Activated CD4-positive, alpha-beta memory T cell treated with anti-CD3 and anti-CD28 coated beads, Interleukin-2, amount 10 ng/mL, durations not matched to agents 7 days and 5 days (primary cell): Measurements from ENCODE around the gene CCDC102A. TPM values are rescaled to one million over a fixed set of nuclear protein-coding genes. Genes with fewer than 3 reads are reported as not detected.
A peak's percentile ranks its signal among the peaks of the same experiment; 100 is the strongest.

Experiments
- CTCF ChIA-PET: fragments of 350-600 bp; sonication (Branson Sonifier 250); formaldehyde crosslinking; loops from one replicate; lab custom pipeline; 2021; ENCODE audit warnings: antibody characterized with exemption, inconsistent platforms; lab: Charles Lee
- POLR2A ChIA-PET: fragments of 350-600 bp; sonication (Branson Sonifier 250); formaldehyde crosslinking; loops from one replicate; lab custom pipeline; 2021; ENCODE audit warnings: antibody characterized with exemption; lab: Charles Lee
- DNase-seq: peaks from one replicate; pipeline ENCODE4 v3.0.0-alpha.2; 2020
- H3K27ac Mint-ChIP-seq: one replicate; pipeline ENCODE4 v1.8.0; 2021; ENCODE audit warnings: mild to moderate bottlenecking, mixed read lengths
- H3K27me3 Mint-ChIP-seq: one replicate; pipeline ENCODE4 v1.8.0; 2021; ENCODE audit warnings: mixed read lengths
- H3K36me3 Mint-ChIP-seq: one replicate; pipeline ENCODE4 v1.8.0; 2021; ENCODE audit warnings: low read depth, mixed read lengths
- H3K4me1 Mint-ChIP-seq: one replicate; pipeline ENCODE4 v1.8.0; 2021; ENCODE audit warnings: mixed read lengths
- H3K4me3 Mint-ChIP-seq: one replicate; pipeline ENCODE4 v1.8.0; 2021; ENCODE audit warnings: mild to moderate bottlenecking, mixed read lengths
- H3K9me3 Mint-ChIP-seq: one replicate; pipeline ENCODE4 v1.8.0; 2021; ENCODE audit warnings: mixed read lengths
- total RNA-seq, 2 experiments: library from RNA; stranded (reverse); gene quantifications; one replicate each; pipeline ENCODE4 v1.2.3, GENCODE V29; 2021

Gene CCDC102A
- total RNA-seq, 2 experiments from 2014 or later = 9.1 to 9.7 TPM

DNA sequence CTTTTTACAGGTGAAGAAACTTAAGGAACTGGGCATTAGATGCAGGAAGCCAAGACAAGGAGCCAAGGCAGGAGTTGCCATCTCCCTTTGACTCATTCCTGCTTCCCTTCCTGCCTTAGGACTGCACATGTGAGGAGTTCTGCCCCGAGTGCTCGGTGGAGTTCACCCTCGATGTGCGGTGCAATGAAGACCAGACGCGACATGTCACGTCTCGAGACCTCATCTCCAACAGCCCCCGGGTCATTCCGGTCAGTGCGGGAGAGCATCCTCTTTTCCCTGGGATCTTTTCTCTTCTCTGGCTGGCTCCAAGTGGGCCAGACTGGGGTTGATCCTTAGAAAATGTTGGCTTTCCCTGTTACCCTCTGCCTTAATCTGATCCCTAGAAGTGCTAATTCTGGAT, 67.3 kb downstream of the CCDC102A start:
- DNase-seq = no peak
- no peak overlapping the region for H3K4me3 Mint-ChIP-seq
- no peak overlapping the region for H3K27ac Mint-ChIP-seq
- no peaks in the 10 kb centered on the region for H3K9me3 Mint-ChIP-seq
- H3K4me1 Mint-ChIP-seq = peaks cover 15% of the 10 kb centered on the region
- peaks cover 55% of the 10 kb centered on the region for H3K36me3 Mint-ChIP-seq
- no peaks in the 10 kb centered on the region for H3K27me3 Mint-ChIP-seq
- ChIA-PET CTCF (no interaction called here), POLR2A (interaction anchor here (1.0 kb wide), 1 partner anchor 21 kb away, joined by 6 read pairs; the partner anchor contains the start of gene COQ9)

DNA sequence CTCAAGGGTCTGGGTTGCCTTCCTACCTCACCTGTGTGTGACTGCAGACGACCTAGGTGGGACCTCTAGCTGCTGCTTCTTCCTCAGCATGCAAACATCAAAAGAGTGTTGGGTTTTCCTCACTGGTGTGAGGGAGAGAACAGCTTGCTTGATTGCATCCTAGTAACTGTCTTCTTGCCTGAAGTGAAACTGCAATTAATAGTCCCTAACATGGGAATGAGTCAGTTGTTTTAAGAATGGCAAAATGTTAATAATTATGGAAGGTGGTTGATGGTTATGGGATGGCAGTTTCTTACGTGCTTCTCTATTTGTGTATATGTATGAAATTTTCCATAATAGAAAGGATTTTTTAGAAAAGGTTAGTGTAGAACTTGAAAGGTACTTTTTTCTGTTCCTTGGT, 68.0 kb downstream of the CCDC102A start:
- CTCF ChIA-PET = no interaction called here
- Mint-ChIP-seq H3K27ac (no peak overlapping the region), H3K36me3 (peaks cover 55% of the 10 kb centered on the region), H3K4me3 (no peak overlapping the region), H3K9me3 (no peaks in the 10 kb centered on the region), H3K27me3 (no peaks in the 10 kb centered on the region), H3K4me1 (peaks cover 22% of the 10 kb centered on the region)
- POLR2A ChIA-PET = interaction anchor here (1.0 kb wide), 1 partner anchor 21 kb away, joined by 6 read pairs; the partner anchor contains the start of gene COQ9
- DNase-seq = no peak

DNA sequence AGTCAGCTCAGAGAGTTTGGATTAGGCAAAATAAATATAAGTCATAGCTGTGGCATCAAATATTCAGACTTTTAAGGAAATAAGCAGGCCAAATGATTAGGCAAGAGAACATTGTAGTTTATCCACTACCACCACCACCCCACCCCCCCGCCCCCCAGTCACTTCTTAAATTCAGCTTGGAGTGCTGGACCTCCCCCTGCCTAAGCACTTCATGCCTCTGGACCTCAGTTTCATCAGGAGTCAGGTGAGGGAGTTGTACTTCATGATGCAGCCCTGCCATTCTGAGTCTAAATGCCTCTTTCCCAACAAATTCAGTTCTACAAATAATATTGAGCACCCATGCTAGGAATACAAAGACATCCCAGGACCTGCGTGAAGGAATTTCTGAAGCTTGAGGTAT, 71.8 kb downstream of the CCDC102A start:
- Mint-ChIP-seq H3K9me3 (no peaks in the 10 kb centered on the region), H3K27ac (no peak overlapping the region), H3K4me1 (peaks cover 36% of the 10 kb centered on the region), H3K36me3 (peaks cover 52% of the 10 kb centered on the region), H3K27me3 (no peaks in the 10 kb centered on the region), H3K4me3 (no peak overlapping the region)
- CTCF ChIA-PET = interaction anchor here (0.8 to 1.3 kb wide), 3 partner anchors 10 to 21 kb away, joined by 3 to 5 read pairs (median 4); partner anchors contain the start of genes CIAPIN1 and COQ9
- POLR2A ChIA-PET = interaction anchor here (0.5 to 5.0 kb wide), 5 partner anchors 9 to 98 kb away, joined by 3 to 65 read pairs (median 15); partner anchors contain the start of genes CCDC102A, CIAPIN1 and COQ9
- DNase-seq = no peak

DNA sequence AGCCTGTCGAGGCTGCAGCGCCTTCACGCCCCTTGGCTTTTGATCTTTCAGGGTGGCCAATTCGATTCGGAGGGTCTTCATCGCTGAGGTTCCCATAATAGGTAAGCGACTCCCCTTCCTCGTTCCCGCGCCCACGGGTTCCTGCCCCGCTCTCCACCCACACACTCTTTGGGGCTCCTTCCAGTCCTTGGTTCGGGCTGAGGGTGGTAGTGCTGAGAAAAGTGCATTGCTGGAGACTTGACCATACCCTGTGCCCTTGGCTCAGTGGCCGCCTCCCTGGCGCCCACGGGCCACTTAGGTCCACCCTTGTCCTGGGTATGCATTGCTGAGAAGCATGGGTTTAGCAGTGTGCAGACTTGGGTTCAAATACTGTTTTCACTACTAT, 73.4 kb downstream of the CCDC102A start:
- Mint-ChIP-seq H3K4me3 (peak overlapping the region; percentile 99), H3K36me3 (peaks cover 40% of the 10 kb centered on the region), H3K27ac (peak overlapping the region; percentile 96), H3K4me1 (peaks cover 36% of the 10 kb centered on the region), H3K27me3 (no peaks in the 10 kb centered on the region), H3K9me3 (no peaks in the 10 kb centered on the region)
- peak; percentile 26 for DNase-seq
- ChIA-PET POLR2A (interaction anchor here (0.6 to 5.0 kb wide), 18 partner anchors 10 to 277 kb away, joined by 3 to 65 read pairs (median 6); partner anchors contain the start of genes CCDC102A, CIAPIN1, COQ9 and DOK4), CTCF (interaction anchor here (0.6 to 2.3 kb wide), 28 partner anchors 9 to 612 kb away, joined by 3 to 45 read pairs (median 4); partner anchors contain the start of genes CCDC102A, CIAPIN1, COQ9 and DOK4)

DNA sequence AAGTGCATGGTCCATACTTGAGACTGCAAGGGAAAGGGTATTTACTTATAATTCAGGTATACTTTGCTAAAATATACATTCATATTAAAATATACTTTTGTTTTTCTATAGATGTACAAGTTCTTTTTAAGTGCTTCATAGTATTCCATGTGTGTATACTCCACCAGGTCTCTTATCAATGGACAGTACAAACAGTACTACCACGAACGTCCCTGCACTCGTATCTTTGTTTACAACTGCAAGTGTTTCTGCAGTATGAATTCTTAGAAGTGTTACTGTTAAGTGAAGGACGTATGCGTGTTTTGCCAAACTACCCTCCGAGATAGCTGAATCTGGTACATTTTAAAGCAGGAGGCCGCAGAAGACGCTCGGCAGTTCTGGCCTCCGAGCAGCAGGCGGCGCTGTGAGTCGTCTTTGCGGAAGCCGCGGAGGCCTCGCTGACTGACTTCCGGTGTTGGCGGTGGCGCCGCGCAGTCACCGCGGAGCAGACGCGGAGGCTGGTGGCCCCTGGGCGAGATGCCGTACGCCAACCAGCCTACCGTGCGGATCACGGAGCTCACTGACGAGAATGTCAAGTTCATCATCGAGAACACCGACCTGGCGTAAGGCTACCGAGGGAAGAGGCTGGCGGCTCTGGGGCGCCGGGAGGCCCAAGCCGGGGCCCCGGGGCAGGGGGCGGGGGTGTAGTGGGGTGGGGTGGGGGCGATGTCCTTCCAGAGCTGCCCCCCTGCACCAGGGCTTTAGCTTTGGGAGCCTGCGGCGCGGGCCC, 74.0 kb downstream of the CCDC102A start, which contains the start of gene POLR2C:
TSS of gene POLR2C (plus strand) at position 471 of the 769 bp plus-strand sequence. CDS start at position 517, 46 bp downstream.
- no peaks in the 10 kb centered on the region for H3K9me3 Mint-ChIP-seq
- H3K36me3 Mint-ChIP-seq = peaks cover 35% of the 10 kb centered on the region
- H3K27me3 Mint-ChIP-seq = no peaks in the 10 kb centered on the region
- H3K4me1 Mint-ChIP-seq = peaks cover 36% of the 10 kb centered on the region
- ChIA-PET POLR2A (interaction anchor here (0.6 to 5.0 kb wide), 21 partner anchors 11 to 529 kb away, joined by 3 to 65 read pairs (median 6); partner anchors contain the start of genes CCDC102A, CIAPIN1, COQ9 and DOK4), CTCF (interaction anchor here (0.6 to 2.3 kb wide), 34 partner anchors 10 to 611 kb away, joined by 3 to 45 read pairs (median 4); partner anchors contain the start of genes CCDC102A, CCL17, CIAPIN1 and COQ9)
- DNase-seq = peak; percentile 93
- peak within 1 kb of the TSS; percentile 96 for H3K27ac Mint-ChIP-seq
- H3K4me3 Mint-ChIP-seq = peak within 1 kb of the TSS; percentile 99

Other genes starting within 250 kb of the CCDC102A start
- gene CCL22, start 177.8 kb downstream of the CCDC102A start, total RNA-seq = under 1 TPM in 1 of 2 experiments, not detected in 1; 0.10 TPM
- not detected for gene CX3CL1, start 164.1 kb downstream of the CCDC102A start, total RNA-seq
- not detected for gene CCL17, start 131.8 kb downstream of the CCDC102A start, total RNA-seq
- gene CIAPIN1, start 89.2 kb downstream of the CCDC102A start, total RNA-seq = 10 to 100 TPM; 35.8 to 36.1 TPM
- 10 to 100 TPM; 28.5 to 29.0 TPM for gene COQ9, start 89.1 kb downstream of the CCDC102A start, total RNA-seq
- gene POLR2C, start 73.9 kb downstream of the CCDC102A start, total RNA-seq = 10 to 100 TPM; 47.8 to 48.8 TPM
- gene DOK4, start 50.1 kb downstream of the CCDC102A start, total RNA-seq = 1 to 10 TPM; 2.5 to 3.4 TPM
- 10 to 100 TPM; 12.3 to 12.4 TPM for gene ADGRG5, start 6.1 kb upstream of the CCDC102A start, total RNA-seq
- gene ADGRG1, start 92.1 kb upstream of the CCDC102A start, total RNA-seq = 1 to 10 TPM; 7.4 to 8.3 TPM
- gene ADGRG3, start 131.7 kb upstream of the CCDC102A start, total RNA-seq = not detected
- not detected for gene DRC7, start 158.2 kb upstream of the CCDC102A start, total RNA-seq
- gene KATNB1, start 199.2 kb upstream of the CCDC102A start, total RNA-seq = 10 to 100 TPM; 33.3 to 33.4 TPM